Brain microvascular endothelial cell (primary cell): ENCODE measurements around the gene FADS6.

Experiments
- DNase-seq: peaks from one replicate; pipeline ENCODE4 v3.0.0-alpha.2; 2020
- H3K27ac ChIP-seq: fragments of 250-450 bp; sonication (Bioruptor Pico); 2 replicates; pipeline ENCODE4 v1.5.1; 2020; ENCODE audit warnings: mild to moderate bottlenecking, moderate library complexity
- H3K27me3 ChIP-seq: fragments of 250-450 bp; sonication (Bioruptor Pico); replicated peaks from 2 replicates; pipeline ENCODE4 v1.5.1; 2020; ENCODE audit warnings: mild to moderate bottlenecking
- H3K36me3 ChIP-seq: fragments of 250-450 bp; sonication (Bioruptor Pico); replicated peaks from 2 replicates; pipeline ENCODE4 v1.5.1; 2020; ENCODE audit warnings: mild to moderate bottlenecking
- H3K4me3 ChIP-seq: 2 replicates; pipeline ENCODE4 v1.5.1; 2011; ENCODE audit warnings: low read depth, mild to moderate bottlenecking, control low read depth, low read length, moderate library complexity
- in situ Hi-C: cut with HindIII; loops from 2 replicates; pipeline ENCODE4 v1.10.0; 2017; ENCODE audit warnings: low sequenced_read_pairs, low pct_ligation_motif_present
- TF ChIP-seq, protein P1 (sequence below): IDR thresholded peaks from 2 replicates; pipeline ENCODE4 v1.5.1; 2011; ENCODE audit warnings: low read depth, mild to moderate bottlenecking, moderate library complexity, low read length, control low read depth, inconsistent platforms; ENCODE audit errors: missing control alignments

FADS6 gene

DNA sequence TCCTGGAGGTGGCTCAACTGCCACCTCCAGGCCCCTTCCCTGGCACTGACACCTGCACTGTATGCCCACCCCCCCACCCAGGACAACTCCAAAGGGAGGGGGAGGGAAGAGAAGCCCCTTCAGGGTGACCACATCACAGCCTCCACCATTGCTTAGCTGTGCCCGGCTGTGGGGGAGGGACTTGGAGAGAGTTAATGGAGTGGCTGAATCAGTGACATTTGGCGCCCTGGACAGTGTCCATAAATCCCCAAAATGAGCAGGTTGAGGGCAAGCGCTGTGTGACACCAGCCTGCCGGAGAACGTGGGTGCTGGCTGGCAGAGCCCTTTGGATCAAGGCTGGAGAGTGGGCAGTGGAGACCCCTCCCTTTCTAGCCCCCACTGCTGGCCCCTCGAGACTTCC, 28.7 kb upstream of the FADS6 start:
- TF ChIP-seq, protein P1, sequence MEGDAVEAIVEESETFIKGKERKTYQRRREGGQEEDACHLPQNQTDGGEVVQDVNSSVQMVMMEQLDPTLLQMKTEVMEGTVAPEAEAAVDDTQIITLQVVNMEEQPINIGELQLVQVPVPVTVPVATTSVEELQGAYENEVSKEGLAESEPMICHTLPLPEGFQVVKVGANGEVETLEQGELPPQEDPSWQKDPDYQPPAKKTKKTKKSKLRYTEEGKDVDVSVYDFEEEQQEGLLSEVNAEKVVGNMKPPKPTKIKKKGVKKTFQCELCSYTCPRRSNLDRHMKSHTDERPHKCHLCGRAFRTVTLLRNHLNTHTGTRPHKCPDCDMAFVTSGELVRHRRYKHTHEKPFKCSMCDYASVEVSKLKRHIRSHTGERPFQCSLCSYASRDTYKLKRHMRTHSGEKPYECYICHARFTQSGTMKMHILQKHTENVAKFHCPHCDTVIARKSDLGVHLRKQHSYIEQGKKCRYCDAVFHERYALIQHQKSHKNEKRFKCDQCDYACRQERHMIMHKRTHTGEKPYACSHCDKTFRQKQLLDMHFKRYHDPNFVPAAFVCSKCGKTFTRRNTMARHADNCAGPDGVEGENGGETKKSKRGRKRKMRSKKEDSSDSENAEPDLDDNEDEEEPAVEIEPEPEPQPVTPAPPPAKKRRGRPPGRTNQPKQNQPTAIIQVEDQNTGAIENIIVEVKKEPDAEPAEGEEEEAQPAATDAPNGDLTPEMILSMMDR, result no peak
- Histone ChIP-seq H3K4me3 (no peak overlapping the region), H3K27me3 (peaks cover 65% of the 10 kb centered on the region), H3K36me3 (no peaks in the 10 kb centered on the region), H3K27ac (no peak overlapping the region)
- no peak for DNase-seq
- in situ Hi-C loops, result no loop called here

DNA sequence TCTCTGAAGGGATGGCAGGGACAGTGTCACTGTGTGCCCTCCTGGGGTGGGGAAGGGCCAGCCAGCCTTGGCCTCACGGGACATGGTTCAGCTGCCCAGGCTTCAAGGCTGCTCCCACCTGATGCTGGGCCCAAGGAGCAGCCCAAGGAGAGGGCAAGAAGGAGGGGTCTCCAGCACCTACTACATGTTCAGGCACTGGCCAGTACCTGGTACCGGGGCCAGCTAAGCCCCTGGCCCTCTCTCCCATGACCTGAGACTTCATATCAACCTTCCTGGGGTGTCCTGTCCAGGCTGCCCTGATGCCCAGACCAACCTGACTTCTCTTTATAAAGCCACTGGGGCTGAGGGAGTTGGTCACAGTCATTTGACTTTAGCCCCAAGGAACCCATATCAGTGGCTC, 28.3 kb upstream of the FADS6 start:
- H3K4me3 ChIP-seq, result no peak overlapping the region
- no peak overlapping the region for H3K27ac ChIP-seq
- in situ Hi-C loops, result no loop called here
- H3K36me3 ChIP-seq, result no peaks in the 10 kb centered on the region
- TF ChIP-seq, protein P1, result no peak
- DNase-seq, result no peak
- peaks cover 63% of the 10 kb centered on the region for H3K27me3 ChIP-seq

DNA sequence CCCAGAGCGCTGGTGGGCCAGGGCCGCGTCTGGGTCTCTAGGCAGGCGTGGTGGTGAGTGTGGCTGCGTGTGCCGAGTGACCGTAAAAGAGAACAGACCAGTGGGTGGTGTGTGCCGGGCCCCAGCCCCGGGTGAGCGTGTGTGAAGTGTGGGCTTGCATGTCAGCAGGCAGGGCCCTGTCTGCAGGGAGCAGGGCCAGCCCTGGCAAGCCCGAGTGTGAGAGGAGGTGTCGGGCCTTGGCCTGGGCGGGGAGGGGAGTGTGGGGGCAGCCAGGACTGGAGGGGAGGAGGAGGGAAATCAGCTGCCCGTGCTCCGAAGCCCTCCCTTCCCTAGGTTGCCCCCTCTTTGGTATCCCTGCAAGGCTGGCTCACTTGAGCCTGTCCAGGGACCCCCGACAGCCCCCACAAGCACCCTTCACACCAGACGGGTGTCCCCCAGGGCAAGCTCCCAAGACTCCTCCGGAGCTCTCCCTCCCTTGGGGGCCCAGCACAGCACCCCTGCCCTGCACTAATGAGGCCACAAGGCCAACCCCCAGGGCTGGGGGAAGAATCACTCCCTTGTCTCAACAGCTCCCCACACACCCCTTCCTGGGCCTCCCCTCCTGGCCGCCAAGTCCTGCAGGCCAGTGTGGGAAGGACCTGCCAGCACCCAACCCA, 27.7 kb upstream of the FADS6 start:
- DNase-seq, result no peak
- in situ Hi-C loops, result no loop called here
- Histone ChIP-seq H3K36me3 (no peaks in the 10 kb centered on the region), H3K27me3 (peaks cover 61% of the 10 kb centered on the region), H3K27ac (no peak overlapping the region), H3K4me3 (no peak overlapping the region)
- TF ChIP-seq, protein P1, result no peak

GRCh38 chr17:74920642-74921025, 27.2 kb upstream of the FADS6 start:
- no peak for DNase-seq
- Histone ChIP-seq H3K27me3 (peaks cover 56% of the 10 kb centered on the region), H3K4me3 (no peak overlapping the region), H3K36me3 (no peaks in the 10 kb centered on the region), H3K27ac (no peak overlapping the region)
- in situ Hi-C loops, result no loop called here
- TF ChIP-seq, protein P1, result no peak

GRCh38 chr17:74920306-74920620, 26.8 kb upstream of the FADS6 start:
- Histone ChIP-seq H3K27ac (no peak overlapping the region), H3K36me3 (no peaks in the 10 kb centered on the region), H3K4me3 (no peak overlapping the region), H3K27me3 (peaks cover 52% of the 10 kb centered on the region)
- no peak for DNase-seq
- in situ Hi-C loops, result no loop called here
- TF ChIP-seq, protein P1, result no peak
